ACHN (cell line): Measurements from ENCODE around the gene BCL2L12.
"Not testable (repeated sequence)": the region's sequence is repeated elsewhere in the genome, so short reads cannot be mapped to it uniquely, and the experiment has no call there.

Source experiments
- DNase-seq: peaks from one replicate; pipeline ENCODE4 v3.0.0-alpha.2; 2015
- in situ Hi-C: cut with HindIII; loops from 2 replicates; pipeline ENCODE4 v1.10.0; 2017; ENCODE audit warnings: low sequenced_read_pairs, low pct_ligation_motif_present, low pct_unique_long_range_greater_than_20kb

Gene BCL2L12

GRCh38 chr19:49665351-49666119 is at the start of gene BCL2L12, which contains the start of gene IRF3:
Gene BCL2L12 (plus strand): TSS chr19:49665933. CDS start chr19:49666693, 760 bp downstream.
Gene IRF3 (minus strand): TSS chr19:49665857. CDS start chr19:49664838, 1,019 bp downstream.
- in situ Hi-C loops: no loop called here
- DNase-seq: peak; percentile 95

GRCh38 chr19:49616532-49616931 is 49.2 kb upstream of the BCL2L12 start:
- no peak for DNase-seq
- in situ Hi-C loops: no loop called here

- no peak for DNase-seq
- in situ Hi-C loops: no loop called here
Measured at GRCh38 chr19:49616945-49617344, 48.8 kb upstream of the BCL2L12 start.

- not testable (repeated sequence) for DNase-seq
Measured at GRCh38 chr19:49617860-49618259, 47.9 kb upstream of the BCL2L12 start.

GRCh38 chr19:49624967-49625910 is 40.5 kb upstream of the BCL2L12 start:
- DNase-seq: no peak
- in situ Hi-C loops: no loop called here

More at GRCh38 chr19:49617860-49618259, 47.9 kb upstream of the BCL2L12 start:
- in situ Hi-C loops: not testable (repeated sequence)

- in situ Hi-C loops: no loop called here
- no peak for DNase-seq
Measured at GRCh38 chr19:49626226-49626625, 39.5 kb upstream of the BCL2L12 start.

- in situ Hi-C loops: no loop called here
- DNase-seq: no peak
Measured at GRCh38 chr19:49629659-49630058, 36.1 kb upstream of the BCL2L12 start.

GRCh38 chr19:49631014-49631588 is 34.6 kb upstream of the BCL2L12 start:
- DNase-seq: no peak
- in situ Hi-C loops: no loop called here

GRCh38 chr19:49631610-49632192 is 34.0 kb upstream of the BCL2L12 start:
- DNase-seq: no peak
- in situ Hi-C loops: no loop called here

GRCh38 chr19:49632576-49632975 is 33.2 kb upstream of the BCL2L12 start:
- in situ Hi-C loops: no loop called here
- DNase-seq: no peak

- in situ Hi-C loops, DNase-seq: not testable (repeated sequence)
Measured at GRCh38 chr19:49633273-49633672, 32.5 kb upstream of the BCL2L12 start.

GRCh38 chr19:49635530-49636232 is 30.1 kb upstream of the BCL2L12 start:
- peak; percentile 8 for DNase-seq
- in situ Hi-C loops: no loop called here

- no peak for DNase-seq
- in situ Hi-C loops: no loop called here
Measured at GRCh38 chr19:49636233-49636932, 29.4 kb upstream of the BCL2L12 start.

- in situ Hi-C loops: no loop called here
- DNase-seq: peak; percentile 77
Measured at GRCh38 chr19:49637821-49638738, 27.7 kb upstream of the BCL2L12 start.

GRCh38 chr19:49639401-49640112 is 26.2 kb upstream of the BCL2L12 start:
- in situ Hi-C loops: no loop called here
- DNase-seq: peak; percentile 20
